Measurements from ENCODE around the gene BRCC3.

DNA sequence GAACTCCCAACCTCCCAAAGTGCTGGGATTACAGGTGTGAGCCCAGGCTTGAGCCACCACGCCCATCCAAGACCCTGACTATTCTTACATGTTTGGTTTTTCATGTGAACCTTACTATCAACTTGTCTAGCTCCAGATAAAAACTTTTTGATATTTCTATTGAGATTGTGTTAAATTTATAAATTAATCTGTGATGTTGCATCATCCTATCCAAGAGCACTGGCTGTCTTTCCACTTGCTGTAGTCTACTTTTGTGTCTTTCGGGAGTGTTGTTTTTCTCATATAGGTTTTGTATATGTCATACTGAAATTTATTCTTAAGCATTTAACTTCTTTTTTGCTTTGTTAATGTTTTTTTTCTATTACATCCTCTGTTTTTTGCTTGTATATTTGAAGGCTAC lies 34.6 kb downstream of the BRCC3 start:
- no peak for TF ChIP-seq EZH2 (IDR thresholded peaks at IDR 0.05)
- no peak for TF ChIP-seq POLR2AphosphoS5 (IDR thresholded peaks at IDR 0.05; ENCODE audit: borderline replicate concordance, low read depth, low read length)
- TF ChIP-seq FOXP2 (optimal IDR thresholded peaks at IDR 0.05; ENCODE audit: control extremely low read depth, extremely low read length, insufficient read depth) = no peak
